Mesothelial cell of epicardium (in vitro differentiated cells): ENCODE measurements around the gene ATRIP. TPM values are rescaled to one million over a fixed set of nuclear protein-coding genes. Genes with fewer than 3 reads are reported as not detected.

Source experiments
- DNase-seq, 2 experiments: peaks; one replicate each; pipeline ENCODE4 v3.0.0; 2021; ENCODE audit warnings: low spot score in 2 of 2; ENCODE audit not compliant: unreplicated experiment in 2 of 2
- H3K27ac Mint-ChIP-seq: 2 replicates; pipeline ENCODE4 v1.8.0; 2021; ENCODE audit warnings: mixed read lengths
- H3K27me3 Mint-ChIP-seq: 2 replicates; pipeline ENCODE4 v1.8.0; 2021; ENCODE audit warnings: low read depth, mixed read lengths
- H3K36me3 Mint-ChIP-seq: 2 replicates; pipeline ENCODE4 v1.8.0; 2021; ENCODE audit warnings: mixed read lengths
- H3K4me1 Mint-ChIP-seq: 2 replicates; pipeline ENCODE4 v1.8.0; 2021; ENCODE audit warnings: mixed read lengths
- H3K4me3 Mint-ChIP-seq: 2 replicates; pipeline ENCODE4 v1.8.0; 2021; ENCODE audit warnings: mild to moderate bottlenecking, moderate library complexity, mixed read lengths
- H3K9me3 Mint-ChIP-seq: 2 replicates; pipeline ENCODE4 v1.8.0; 2021; ENCODE audit warnings: mixed read lengths
- CTCF ChIP-seq: fragments of 200-600 bp; sonication (generic); IDR thresholded peaks from one replicate; pipeline ENCODE4 v1.5.0; 2021; ENCODE audit warnings: antibody characterized with exemption; ENCODE audit not compliant: unreplicated experiment
- total RNA-seq: library from RNA; stranded (reverse); gene quantifications from 3 replicates; pipeline ENCODE4 v1.2.1, GENCODE V29; 2021

Gene ATRIP
- total RNA-seq, 1 donor from 2014 or later: 12.0 TPM

DNA sequence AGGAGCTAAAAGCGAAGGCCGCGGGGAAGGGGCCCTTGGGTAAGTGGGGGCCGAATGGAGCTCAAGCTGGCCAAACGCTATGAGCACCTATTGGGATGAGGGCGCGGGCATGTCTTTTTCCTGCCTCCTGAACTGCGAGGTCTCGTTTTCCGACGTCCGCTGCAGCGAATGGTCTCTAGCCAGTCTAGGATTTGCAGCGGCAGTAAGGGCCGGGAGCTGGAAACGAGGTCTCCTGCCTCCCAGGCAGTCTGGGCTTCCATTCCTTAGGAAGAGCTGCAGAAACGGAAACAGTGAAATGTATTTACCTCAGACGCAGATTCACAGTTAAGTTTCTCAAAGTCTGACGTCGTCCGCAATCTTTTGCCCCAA, 6.0 kb upstream of the ATRIP start:
- no peak for TF ChIP-seq CTCF
- Mint-ChIP-seq H3K27me3 (no peaks in the 10 kb centered on the region), H3K4me1 (peaks cover 36% of the 10 kb centered on the region), H3K9me3 (no peaks in the 10 kb centered on the region), H3K36me3 (peaks cover 5% of the 10 kb centered on the region), H3K27ac (peak overlapping the region; percentile 94), H3K4me3 (peak overlapping the region; percentile 86)
- no peak for DNase-seq

DNA sequence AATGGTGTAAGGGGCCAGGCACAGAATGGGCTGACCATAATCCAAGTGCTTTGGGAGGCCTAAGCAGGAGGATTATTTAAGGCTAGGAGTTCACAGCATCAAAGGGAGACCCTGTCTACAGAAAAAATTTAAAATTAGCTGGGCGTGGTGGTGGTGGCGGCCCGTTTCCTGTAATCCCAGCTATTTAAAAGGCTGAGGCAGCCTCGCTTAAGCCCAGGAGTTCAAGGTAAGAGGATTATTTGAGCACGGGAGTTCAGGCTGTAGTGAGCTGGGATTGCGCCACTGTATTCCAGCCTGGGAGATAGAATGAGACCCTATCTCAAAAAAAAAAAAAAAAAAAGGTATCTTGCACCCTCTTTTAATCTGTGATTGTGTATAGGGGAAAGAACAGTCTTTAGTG, 4.6 kb upstream of the ATRIP start:
- H3K4me3 Mint-ChIP-seq: peak overlapping the region; percentile 86
- peaks cover 46% of the 10 kb centered on the region for H3K4me1 Mint-ChIP-seq
- H3K27ac Mint-ChIP-seq: peak overlapping the region; percentile 75
- H3K36me3 Mint-ChIP-seq: peaks cover 5% of the 10 kb centered on the region
- TF ChIP-seq CTCF: no peak
- no peaks in the 10 kb centered on the region for H3K9me3 Mint-ChIP-seq
- no peaks in the 10 kb centered on the region for H3K27me3 Mint-ChIP-seq
- DNase-seq: no peak

DNA sequence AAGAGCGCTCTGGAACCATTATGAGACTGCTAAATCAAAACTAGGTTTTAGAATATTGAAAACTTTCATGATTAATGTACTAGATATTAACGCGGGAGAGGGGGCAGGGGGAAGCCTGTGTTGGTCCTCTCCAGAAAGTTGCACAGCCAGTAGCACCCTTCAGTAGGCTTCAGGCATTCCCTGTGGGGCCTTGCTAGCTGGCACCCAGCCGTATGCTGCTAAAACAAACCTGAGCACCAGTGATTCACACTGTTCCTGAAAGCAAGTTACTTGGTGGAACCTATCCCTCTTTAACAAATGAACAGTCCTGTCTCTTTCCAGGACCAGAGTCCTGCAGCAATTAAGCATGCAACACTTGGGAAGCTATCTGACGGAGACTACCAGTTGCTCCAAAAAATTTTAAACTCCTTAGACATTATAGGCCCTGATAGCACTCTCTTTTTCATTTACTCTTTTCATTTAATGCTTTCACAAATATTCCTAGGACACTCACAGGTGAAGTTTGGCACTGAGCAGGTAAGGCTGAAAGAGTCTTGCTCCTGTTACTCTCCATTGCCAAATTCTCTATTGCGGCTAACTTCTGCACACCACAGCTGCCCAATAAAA, 1.2 kb upstream of the ATRIP start:
- Mint-ChIP-seq H3K4me3 (peak overlapping the region; percentile 81), H3K27ac (peak overlapping the region; percentile 9), H3K4me1 (peaks cover 43% of the 10 kb centered on the region), H3K27me3 (no peaks in the 10 kb centered on the region), H3K9me3 (no peaks in the 10 kb centered on the region), H3K36me3 (peaks cover 5% of the 10 kb centered on the region)
- TF ChIP-seq CTCF: no peak
- no peak for DNase-seq

DNA sequence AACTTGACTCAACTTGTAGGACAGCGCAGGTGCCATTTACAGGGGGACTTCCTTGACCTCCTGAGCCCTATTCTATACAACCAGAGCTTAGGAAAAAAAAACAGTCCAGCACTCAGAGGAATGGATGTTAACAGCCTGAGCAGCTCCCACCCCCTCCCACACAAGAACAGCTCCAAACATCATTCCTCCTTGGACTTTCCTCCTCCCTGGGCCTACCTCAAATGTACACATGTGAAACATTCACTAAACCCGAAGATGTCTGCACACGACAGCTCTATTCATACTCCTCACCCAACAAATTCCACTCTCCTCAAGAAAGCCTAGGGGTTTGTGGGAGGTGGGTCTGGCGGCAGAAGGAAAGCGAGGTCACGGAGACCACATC, 503 bp upstream of the ATRIP start:
- TF ChIP-seq CTCF: no peak
- H3K27ac Mint-ChIP-seq: peak overlapping the region; percentile 93
- H3K36me3 Mint-ChIP-seq: peaks cover 5% of the 10 kb centered on the region
- H3K4me1 Mint-ChIP-seq: peaks cover 38% of the 10 kb centered on the region
- DNase-seq: no peak
- H3K4me3 Mint-ChIP-seq: peak overlapping the region; percentile 81
- no peaks in the 10 kb centered on the region for H3K27me3 Mint-ChIP-seq
- H3K9me3 Mint-ChIP-seq: no peaks in the 10 kb centered on the region

DNA sequence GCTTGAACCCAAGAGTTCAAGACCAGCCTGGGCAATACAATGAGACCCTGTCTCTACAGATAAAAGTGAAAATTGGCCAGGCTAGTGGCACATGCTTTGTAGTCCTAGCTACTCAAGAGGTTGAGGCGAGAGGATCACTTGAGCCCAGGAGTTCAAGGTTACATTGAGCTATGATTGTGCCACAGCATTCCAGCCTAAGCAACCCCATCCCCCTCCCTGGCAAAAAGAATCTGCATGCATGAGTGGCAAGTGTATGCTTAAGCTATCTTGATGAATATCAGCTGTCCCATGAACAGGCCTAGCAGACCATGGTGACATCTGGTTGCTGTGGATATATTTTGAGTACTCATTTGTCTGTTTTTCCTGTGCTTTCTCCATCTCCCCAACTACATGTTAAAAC, 4.7 kb downstream of the ATRIP start:
- peaks cover 17% of the 10 kb centered on the region for H3K4me1 Mint-ChIP-seq
- no peak for DNase-seq
- no peaks in the 10 kb centered on the region for H3K27me3 Mint-ChIP-seq
- no peaks in the 10 kb centered on the region for H3K9me3 Mint-ChIP-seq
- peaks cover 13% of the 10 kb centered on the region for H3K36me3 Mint-ChIP-seq
- H3K4me3 Mint-ChIP-seq: no peak overlapping the region
- no peak for TF ChIP-seq CTCF
- H3K27ac Mint-ChIP-seq: no peak overlapping the region

- Mint-ChIP-seq H3K4me3 (no peak overlapping the region), H3K4me1 (no peaks in the 10 kb centered on the region), H3K27me3 (no peaks in the 10 kb centered on the region), H3K27ac (no peak overlapping the region), H3K36me3 (peaks cover 16% of the 10 kb centered on the region), H3K9me3 (no peaks in the 10 kb centered on the region)
- DNase-seq: no peak
- TF ChIP-seq CTCF: no peak
These were observed 9.9 kb downstream of the ATRIP start for GRCh38 chr3:48456456-48456855.
